IPS-15b (cell line): Measurements from ENCODE around the gene KLF5.
"Not testable (repeated sequence)": the region's sequence is repeated elsewhere in the genome, so short reads cannot be mapped to it uniquely, and the experiment has no call there.

Source experiments
- H3K27me3 ChIP-seq: one replicate; pipeline ENCODE4 v1.6.1; 2013; ENCODE audit warnings: low read length; ENCODE audit not compliant: control insufficient read depth, insufficient read depth
- H3K36me3 ChIP-seq: one replicate; pipeline ENCODE4 v1.6.1; 2013; ENCODE audit warnings: low read length; ENCODE audit not compliant: control insufficient read depth, insufficient read depth
- H3K4me1 ChIP-seq: one replicate; pipeline ENCODE4 v1.6.1; 2013; ENCODE audit warnings: mild to moderate bottlenecking, low read length; ENCODE audit not compliant: control insufficient read depth, insufficient read depth
- H3K4me3 ChIP-seq: one replicate; pipeline ENCODE4 v1.5.1; 2013; ENCODE audit warnings: low read depth, low read length
- H3K9ac ChIP-seq: one replicate; pipeline ENCODE4 v1.6.1; 2013; ENCODE audit warnings: low read depth, mild to moderate bottlenecking, low read length
- H3K9me3 ChIP-seq: one replicate; pipeline ENCODE4 v1.6.1; 2013; ENCODE audit warnings: mild to moderate bottlenecking, low read length; ENCODE audit not compliant: control insufficient read depth, insufficient read depth

The KLF5 gene

GRCh38 chr13:73040968-73041596, 17.7 kb upstream of the KLF5 start:
- Histone ChIP-seq H3K36me3 (no peaks in the 10 kb centered on the region), H3K9ac (no peak overlapping the region), H3K27me3 (peaks cover 5% of the 10 kb centered on the region), H3K9me3 (no peaks in the 10 kb centered on the region), H3K4me1 (peaks cover 9% of the 10 kb centered on the region), H3K4me3 (no peak overlapping the region)

- H3K36me3 ChIP-seq: no peaks in the 10 kb centered on the region
- H3K27me3 ChIP-seq: no peaks in the 10 kb centered on the region
- no peaks in the 10 kb centered on the region for H3K9me3 ChIP-seq
- H3K9ac ChIP-seq: no peak overlapping the region
- H3K4me1 ChIP-seq: peaks cover 6% of the 10 kb centered on the region
- no peak overlapping the region for H3K4me3 ChIP-seq
These were observed 13.8 kb upstream of the KLF5 start for GRCh38 chr13:73045031-73045430.

- H3K9ac ChIP-seq, H3K36me3 ChIP-seq, H3K4me3 ChIP-seq, H3K27me3 ChIP-seq, H3K4me1 ChIP-seq, H3K9me3 ChIP-seq: not testable (repeated sequence)
These were observed 10.2 kb upstream of the KLF5 start for GRCh38 chr13:73048615-73049014.

DNA sequence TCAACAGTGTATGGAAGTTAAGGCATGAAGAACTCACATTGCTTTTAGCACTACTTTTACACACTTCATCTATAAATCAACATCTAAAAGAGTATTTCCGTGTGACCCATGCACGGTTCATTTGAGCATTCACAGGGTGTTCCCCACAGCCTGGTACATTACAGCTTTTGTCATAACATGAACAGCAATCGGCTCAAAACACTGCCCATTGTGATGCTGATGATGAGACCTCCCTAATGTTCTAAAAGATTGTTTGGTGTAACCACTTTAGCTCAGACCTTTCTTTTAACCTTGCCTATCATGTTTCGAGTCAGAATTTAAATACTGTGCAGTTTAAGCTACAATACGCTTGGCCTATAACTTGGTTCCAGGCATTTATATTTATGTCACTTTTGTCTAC, 4.1 kb upstream of the KLF5 start:
- H3K4me1 ChIP-seq: peaks cover 5% of the 10 kb centered on the region
- peaks cover 23% of the 10 kb centered on the region for H3K27me3 ChIP-seq
- H3K9ac ChIP-seq: no peak overlapping the region
- no peak overlapping the region for H3K4me3 ChIP-seq
- H3K9me3 ChIP-seq: no peaks in the 10 kb centered on the region
- H3K36me3 ChIP-seq: no peaks in the 10 kb centered on the region

DNA sequence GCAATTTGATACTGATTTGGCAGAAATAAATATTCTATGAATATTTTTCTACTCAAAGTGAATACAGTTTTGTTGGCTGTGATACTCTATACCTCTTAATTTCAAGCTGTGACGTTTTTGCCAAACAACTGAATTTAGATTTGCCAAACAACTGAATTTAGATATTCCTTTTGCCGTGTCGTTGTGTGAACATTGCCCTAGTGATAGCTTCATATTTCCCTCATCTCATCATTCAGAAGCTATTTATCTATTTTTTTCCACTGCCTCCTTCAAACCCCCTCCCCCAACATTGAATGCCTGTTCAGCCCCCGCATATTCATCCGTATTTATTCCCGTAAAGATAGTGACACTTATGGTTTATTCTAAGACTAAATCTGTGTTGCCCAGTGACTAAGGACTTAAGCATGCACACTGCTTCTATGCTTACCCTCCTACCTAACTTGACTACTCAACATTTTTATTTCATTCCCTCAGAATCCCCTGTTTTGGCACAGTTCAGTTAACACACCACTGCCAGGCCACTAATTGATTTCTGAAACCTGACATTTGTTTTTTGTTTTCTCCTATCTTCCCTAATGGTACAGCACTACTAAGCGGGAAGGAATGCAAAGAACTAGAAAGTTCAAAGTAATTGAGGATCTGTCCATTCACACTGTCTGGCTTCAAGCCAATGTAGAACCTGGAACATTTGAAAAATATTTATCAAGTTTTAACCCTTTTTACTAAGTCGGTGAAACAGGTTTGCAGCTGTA, 2.8 kb upstream of the KLF5 start:
- Histone ChIP-seq H3K9ac (no peak overlapping the region), H3K36me3 (no peaks in the 10 kb centered on the region), H3K27me3 (peaks cover 35% of the 10 kb centered on the region), H3K4me3 (no peak overlapping the region), H3K9me3 (no peaks in the 10 kb centered on the region), H3K4me1 (peaks cover 9% of the 10 kb centered on the region)

- H3K4me1 ChIP-seq: peaks cover 9% of the 10 kb centered on the region
- H3K4me3 ChIP-seq: no peak overlapping the region
- no peak overlapping the region for H3K9ac ChIP-seq
- H3K27me3 ChIP-seq: peaks cover 41% of the 10 kb centered on the region
- no peaks in the 10 kb centered on the region for H3K9me3 ChIP-seq
- no peaks in the 10 kb centered on the region for H3K36me3 ChIP-seq
These were observed 2.2 kb upstream of the KLF5 start for GRCh38 chr13:73056565-73056962.

DNA sequence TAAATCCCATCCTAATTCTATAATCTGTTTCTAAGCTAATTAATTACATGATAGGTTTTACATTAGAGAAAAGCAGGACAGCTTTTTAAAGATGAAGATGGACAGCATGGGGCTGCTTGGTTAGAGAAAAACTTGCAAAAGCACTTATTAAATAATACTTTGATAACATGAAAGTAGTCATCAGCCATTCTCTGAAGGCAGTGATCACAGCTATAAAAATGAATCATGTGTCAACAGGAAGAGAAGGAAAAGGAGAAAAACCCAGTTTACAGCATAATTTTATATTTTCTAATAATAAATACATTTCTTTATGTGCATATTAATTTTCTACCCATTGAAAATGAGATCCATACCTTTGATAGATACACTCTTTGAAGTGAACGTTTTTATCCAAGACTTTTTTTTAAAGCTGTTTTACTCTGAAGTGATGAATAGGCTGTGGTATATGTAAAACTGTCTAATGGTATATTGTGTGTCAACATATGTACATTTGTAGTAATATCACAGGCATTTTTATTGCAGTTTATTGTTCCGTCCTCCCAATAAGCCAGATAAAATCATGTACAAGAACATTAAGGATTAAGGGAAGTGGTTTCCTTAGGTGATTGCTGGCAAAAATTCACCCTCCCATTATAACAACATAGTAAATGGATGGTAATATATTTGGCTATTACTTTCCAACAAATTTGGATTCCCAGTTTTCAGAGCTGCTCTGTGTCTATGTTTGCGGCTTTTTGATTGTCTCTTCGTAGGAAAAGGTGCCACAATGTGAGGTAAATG, 1.3 kb upstream of the KLF5 start:
- no peaks in the 10 kb centered on the region for H3K9me3 ChIP-seq
- H3K36me3 ChIP-seq: no peaks in the 10 kb centered on the region
- peaks cover 50% of the 10 kb centered on the region for H3K27me3 ChIP-seq
- peaks cover 16% of the 10 kb centered on the region for H3K4me1 ChIP-seq
- no peak overlapping the region for H3K9ac ChIP-seq
- no peak overlapping the region for H3K4me3 ChIP-seq

DNA sequence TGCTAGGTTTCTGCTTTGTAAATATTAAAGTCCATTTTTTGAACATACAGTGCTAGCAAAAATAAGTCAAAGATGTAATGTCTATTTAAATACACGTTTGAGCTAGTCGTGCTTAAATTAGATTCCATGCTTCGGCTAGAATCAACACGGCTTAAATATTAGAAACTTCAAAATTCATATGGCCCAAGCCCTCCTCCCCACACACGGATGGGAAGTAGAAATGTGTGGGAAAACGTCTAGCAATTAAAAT, 816 bp upstream of the KLF5 start:
- Histone ChIP-seq H3K9ac (no peak overlapping the region), H3K9me3 (no peaks in the 10 kb centered on the region), H3K4me1 (peaks cover 16% of the 10 kb centered on the region), H3K36me3 (no peaks in the 10 kb centered on the region), H3K27me3 (peaks cover 53% of the 10 kb centered on the region), H3K4me3 (peak overlapping the region; percentile 68)

DNA sequence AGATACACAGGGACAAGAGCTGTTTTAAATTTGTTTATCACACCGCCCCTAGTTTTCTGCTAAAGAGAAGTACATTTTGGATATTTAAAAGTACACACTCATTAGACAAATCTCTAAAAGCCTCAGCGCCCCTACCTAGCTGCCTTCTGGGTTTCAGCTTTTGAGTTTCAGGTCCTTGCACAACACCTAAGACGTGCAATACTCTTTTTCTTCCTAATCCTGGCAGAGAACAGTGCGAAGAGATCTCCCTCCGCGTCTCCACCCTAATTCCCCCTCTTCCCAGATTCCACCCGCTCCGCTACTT, 421 bp upstream of the KLF5 start:
- Histone ChIP-seq H3K4me3 (peak overlapping the region; percentile 68), H3K36me3 (no peaks in the 10 kb centered on the region), H3K9me3 (no peaks in the 10 kb centered on the region), H3K4me1 (peaks cover 20% of the 10 kb centered on the region), H3K9ac (no peak overlapping the region), H3K27me3 (peaks cover 53% of the 10 kb centered on the region)

GRCh38 chr13:73059460-73060250, 850 bp downstream of the KLF5 start:
- Histone ChIP-seq H3K27me3 (peaks cover 53% of the 10 kb centered on the region), H3K4me3 (peak overlapping the region; percentile 78), H3K9ac (no peak overlapping the region), H3K36me3 (no peaks in the 10 kb centered on the region), H3K9me3 (no peaks in the 10 kb centered on the region), H3K4me1 (peaks cover 27% of the 10 kb centered on the region)

GRCh38 chr13:73060251-73061160, 1.7 kb downstream of the KLF5 start:
- Histone ChIP-seq H3K27me3 (peaks cover 53% of the 10 kb centered on the region), H3K9me3 (no peaks in the 10 kb centered on the region), H3K36me3 (no peaks in the 10 kb centered on the region), H3K4me3 (peak overlapping the region; percentile 75), H3K4me1 (peaks cover 27% of the 10 kb centered on the region), H3K9ac (no peak overlapping the region)
